Activated B cell treated with CpG ODN at 0.5 μM for 24 hours (primary cell): ENCODE results near the gene PTPN13. TPM values are rescaled to one million over a fixed set of nuclear protein-coding genes. Genes with fewer than 3 reads are reported as not detected.

Experiments
- ATAC-seq: fragments of 200-7000 bp; cut with Tn5 transposase; one replicate; pipeline ENCODE4 v1.10.0; 2021; ENCODE audit warnings: low read depth, mild to moderate bottlenecking, moderate library complexity
- CTCF ChIA-PET: fragments of 350-600 bp; sonication (Branson Sonifier 250); formaldehyde crosslinking; loops from one replicate; lab custom pipeline; 2021; ENCODE audit warnings: antibody characterized with exemption; lab: Charles Lee
- POLR2A ChIA-PET: fragments of 350-600 bp; sonication (Branson Sonifier 250); formaldehyde crosslinking; loops from one replicate; lab custom pipeline; 2021; ENCODE audit warnings: antibody characterized with exemption; lab: Charles Lee
- DNase-seq: peaks from one replicate; pipeline ENCODE4 v3.0.0; 2022
- H3K27ac Mint-ChIP-seq: one replicate; pipeline ENCODE4 v1.8.0; 2020; ENCODE audit warnings: mixed read lengths
- H3K27me3 Mint-ChIP-seq: one replicate; pipeline ENCODE4 v1.8.0; 2021; ENCODE audit warnings: mixed read lengths
- H3K36me3 Mint-ChIP-seq: one replicate; pipeline ENCODE4 v1.8.0; 2021; ENCODE audit warnings: low read depth, mixed read lengths
- H3K4me1 Mint-ChIP-seq: one replicate; pipeline ENCODE4 v1.8.0; 2021; ENCODE audit warnings: mixed read lengths
- H3K4me3 Mint-ChIP-seq: one replicate; pipeline ENCODE4 v1.8.0; 2020; ENCODE audit warnings: mild to moderate bottlenecking, mixed read lengths
- H3K9me3 Mint-ChIP-seq: one replicate; pipeline ENCODE4 v1.8.0; 2020; ENCODE audit warnings: mixed read lengths
- intact Hi-C: fragments of 100-400 bp; cut with micrococcal nuclease; formaldehyde crosslinking; loops from one replicate; pipeline ENCODE4 v1.15.1; 2024
- total RNA-seq: library from RNA; stranded (reverse); gene quantifications from 2 replicates; pipeline ENCODE4 v1.2.3, GENCODE V29; 2022
- TF ChIP-seq, protein P1 (sequence below): fragments of 200-600 bp; IDR thresholded peaks from one replicate; pipeline ENCODE4 v1.8.0; 2022; ENCODE audit warnings: antibody characterized with exemption, mild to moderate bottlenecking

The PTPN13 gene
- total RNA-seq, 1 donor from 2014 or later, result 0.07 TPM

DNA sequence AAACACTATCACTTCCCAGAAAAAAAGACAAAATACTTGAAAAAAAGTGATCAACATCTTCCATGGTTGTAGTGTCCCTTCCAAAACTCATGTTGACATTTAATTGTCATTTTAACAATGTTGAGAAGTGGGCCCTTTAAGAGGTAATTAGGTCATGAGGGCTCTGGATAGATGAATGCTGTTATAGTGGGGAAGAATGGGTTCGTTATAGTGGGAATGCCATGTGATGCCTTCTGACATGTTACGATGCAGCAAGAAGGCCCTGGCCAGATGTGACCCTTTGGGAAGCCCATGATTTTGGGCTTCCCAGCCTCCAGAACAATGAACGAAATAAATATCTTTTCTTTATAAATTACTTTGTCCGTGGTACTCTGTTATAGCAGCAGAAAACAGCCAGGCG lies 259.1 kb downstream of the PTPN13 start:
- H3K36me3 Mint-ChIP-seq, result no peaks in the 10 kb centered on the region
- CTCF ChIA-PET, result no interaction called here
- no peaks in the 10 kb centered on the region for H3K27me3 Mint-ChIP-seq
- no peaks in the 10 kb centered on the region for H3K9me3 Mint-ChIP-seq
- ATAC-seq, result no peak
- H3K4me1 Mint-ChIP-seq, result no peaks in the 10 kb centered on the region
- H3K27ac Mint-ChIP-seq, result no peak overlapping the region
- no peak overlapping the region for H3K4me3 Mint-ChIP-seq
- DNase-seq, result no peak
- intact Hi-C loops, result no loop called here
- POLR2A ChIA-PET, result no interaction called here
- TF ChIP-seq, protein P1, sequence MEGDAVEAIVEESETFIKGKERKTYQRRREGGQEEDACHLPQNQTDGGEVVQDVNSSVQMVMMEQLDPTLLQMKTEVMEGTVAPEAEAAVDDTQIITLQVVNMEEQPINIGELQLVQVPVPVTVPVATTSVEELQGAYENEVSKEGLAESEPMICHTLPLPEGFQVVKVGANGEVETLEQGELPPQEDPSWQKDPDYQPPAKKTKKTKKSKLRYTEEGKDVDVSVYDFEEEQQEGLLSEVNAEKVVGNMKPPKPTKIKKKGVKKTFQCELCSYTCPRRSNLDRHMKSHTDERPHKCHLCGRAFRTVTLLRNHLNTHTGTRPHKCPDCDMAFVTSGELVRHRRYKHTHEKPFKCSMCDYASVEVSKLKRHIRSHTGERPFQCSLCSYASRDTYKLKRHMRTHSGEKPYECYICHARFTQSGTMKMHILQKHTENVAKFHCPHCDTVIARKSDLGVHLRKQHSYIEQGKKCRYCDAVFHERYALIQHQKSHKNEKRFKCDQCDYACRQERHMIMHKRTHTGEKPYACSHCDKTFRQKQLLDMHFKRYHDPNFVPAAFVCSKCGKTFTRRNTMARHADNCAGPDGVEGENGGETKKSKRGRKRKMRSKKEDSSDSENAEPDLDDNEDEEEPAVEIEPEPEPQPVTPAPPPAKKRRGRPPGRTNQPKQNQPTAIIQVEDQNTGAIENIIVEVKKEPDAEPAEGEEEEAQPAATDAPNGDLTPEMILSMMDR, result no peak

- DNase-seq, result no peak
- ChIA-PET CTCF (no interaction called here), POLR2A (no interaction called here)
- intact Hi-C loops, result no loop called here
- H3K9me3 Mint-ChIP-seq, result no peaks in the 10 kb centered on the region
- no peak for ATAC-seq
- no peaks in the 10 kb centered on the region for H3K36me3 Mint-ChIP-seq
- H3K4me3 Mint-ChIP-seq, result no peak overlapping the region
- no peaks in the 10 kb centered on the region for H3K4me1 Mint-ChIP-seq
- H3K27ac Mint-ChIP-seq, result no peak overlapping the region
- TF ChIP-seq, protein P1, result no peak
- no peaks in the 10 kb centered on the region for H3K27me3 Mint-ChIP-seq
Observed at GRCh38 chr4:86855572-86855971, 261.5 kb downstream of the PTPN13 start.

GRCh38 chr4:86856896-86857295 lies 262.8 kb downstream of the PTPN13 start:
- Mint-ChIP-seq H3K27me3 (no peaks in the 10 kb centered on the region), H3K27ac (no peak overlapping the region), H3K9me3 (no peaks in the 10 kb centered on the region), H3K36me3 (no peaks in the 10 kb centered on the region), H3K4me1 (no peaks in the 10 kb centered on the region), H3K4me3 (no peak overlapping the region)
- intact Hi-C loops, result no loop called here
- ChIA-PET CTCF (no interaction called here), POLR2A (no interaction called here)
- TF ChIP-seq, protein P1, result no peak
- DNase-seq (no peak), ATAC-seq (no peak)

- ChIA-PET CTCF (no interaction called here), POLR2A (no interaction called here)
- Mint-ChIP-seq H3K9me3 (no peaks in the 10 kb centered on the region), H3K27me3 (no peaks in the 10 kb centered on the region), H3K4me1 (no peaks in the 10 kb centered on the region), H3K4me3 (no peak overlapping the region), H3K36me3 (no peaks in the 10 kb centered on the region), H3K27ac (no peak overlapping the region)
- no peak for DNase-seq
- no peak for ATAC-seq
- TF ChIP-seq, protein P1, result no peak
- intact Hi-C loops, result no loop called here
Observed at GRCh38 chr4:86857341-86858052, 263.4 kb downstream of the PTPN13 start.

Other genes with a start within 250 kb of the PTPN13 start
- gene MAPK10, start 234.3 kb upstream of the PTPN13 start, total RNA-seq, result 0.20 and 0.75 TPM in 2 replicates